ENCODE results near the gene NTNG1. TPM values are rescaled to one million over a fixed set of nuclear protein-coding genes. Genes with fewer than 3 reads are reported as not detected.

Gene NTNG1
- total RNA-seq, 1 donor from 2014 or later = 19.7 TPM

DNA sequence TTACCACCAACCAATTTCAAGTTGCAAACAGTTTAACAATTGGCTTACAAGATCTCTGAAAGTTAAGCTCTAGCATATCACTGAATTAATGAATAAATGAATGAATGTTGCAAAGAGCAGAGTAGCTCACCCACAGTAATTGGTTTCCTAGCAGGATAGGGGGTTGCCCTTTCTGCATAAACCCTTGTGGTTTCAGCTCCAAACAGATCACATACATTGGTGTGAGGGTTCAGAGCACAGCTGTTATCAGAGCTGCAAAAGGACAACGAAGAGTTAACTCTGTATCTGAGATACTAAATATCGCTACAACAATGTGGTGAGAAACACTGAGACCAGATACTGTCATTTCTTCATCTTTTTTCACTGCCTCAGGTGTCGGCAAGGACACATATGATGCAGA lies 46.6 kb downstream of the NTNG1 start:
- Mint-ChIP-seq H3K27ac (no peak overlapping the region), H3K4me3 (no peak overlapping the region), H3K36me3 (no peaks in the 10 kb centered on the region), H3K27me3 (no peaks in the 10 kb centered on the region), H3K4me1 (ENCODE audit: unreplicated experiment) (peaks cover 20% of the 10 kb centered on the region), H3K9me3 (peaks cover 8% of the 10 kb centered on the region)
- DNase-seq (ENCODE audit: extremely low spot score, unreplicated experiment) = no peak
- TF ChIP-seq, protein P1, sequence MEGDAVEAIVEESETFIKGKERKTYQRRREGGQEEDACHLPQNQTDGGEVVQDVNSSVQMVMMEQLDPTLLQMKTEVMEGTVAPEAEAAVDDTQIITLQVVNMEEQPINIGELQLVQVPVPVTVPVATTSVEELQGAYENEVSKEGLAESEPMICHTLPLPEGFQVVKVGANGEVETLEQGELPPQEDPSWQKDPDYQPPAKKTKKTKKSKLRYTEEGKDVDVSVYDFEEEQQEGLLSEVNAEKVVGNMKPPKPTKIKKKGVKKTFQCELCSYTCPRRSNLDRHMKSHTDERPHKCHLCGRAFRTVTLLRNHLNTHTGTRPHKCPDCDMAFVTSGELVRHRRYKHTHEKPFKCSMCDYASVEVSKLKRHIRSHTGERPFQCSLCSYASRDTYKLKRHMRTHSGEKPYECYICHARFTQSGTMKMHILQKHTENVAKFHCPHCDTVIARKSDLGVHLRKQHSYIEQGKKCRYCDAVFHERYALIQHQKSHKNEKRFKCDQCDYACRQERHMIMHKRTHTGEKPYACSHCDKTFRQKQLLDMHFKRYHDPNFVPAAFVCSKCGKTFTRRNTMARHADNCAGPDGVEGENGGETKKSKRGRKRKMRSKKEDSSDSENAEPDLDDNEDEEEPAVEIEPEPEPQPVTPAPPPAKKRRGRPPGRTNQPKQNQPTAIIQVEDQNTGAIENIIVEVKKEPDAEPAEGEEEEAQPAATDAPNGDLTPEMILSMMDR (conservative IDR thresholded peaks at IDR 0.05) = no peak

DNA sequence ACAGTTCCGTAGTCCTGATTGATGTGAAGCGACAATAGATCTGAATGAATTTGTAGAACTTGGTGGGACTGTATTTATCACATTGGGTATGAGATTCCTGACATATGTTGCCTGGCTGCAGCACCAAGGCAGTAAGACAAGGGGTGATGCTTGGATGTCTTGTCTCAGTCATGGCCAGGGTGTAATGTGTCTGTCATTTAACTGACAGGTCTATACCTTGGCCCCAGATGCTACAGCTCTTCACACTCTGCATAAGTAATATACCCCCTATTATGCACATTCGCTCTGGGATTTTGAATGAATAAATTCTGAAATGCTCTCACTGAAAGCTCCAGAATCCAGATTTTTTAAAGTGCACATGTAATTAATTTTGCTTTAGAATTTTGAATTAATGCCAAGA lies 47.3 kb downstream of the NTNG1 start:
- Mint-ChIP-seq H3K27ac (no peak overlapping the region), H3K36me3 (no peaks in the 10 kb centered on the region), H3K27me3 (no peaks in the 10 kb centered on the region), H3K4me3 (no peak overlapping the region), H3K4me1 (ENCODE audit: unreplicated experiment) (peaks cover 12% of the 10 kb centered on the region), H3K9me3 (peaks cover 8% of the 10 kb centered on the region)
- no peak for DNase-seq (ENCODE audit: extremely low spot score, unreplicated experiment)
- TF ChIP-seq, protein P1 (conservative IDR thresholded peaks at IDR 0.05) = no peak

DNA sequence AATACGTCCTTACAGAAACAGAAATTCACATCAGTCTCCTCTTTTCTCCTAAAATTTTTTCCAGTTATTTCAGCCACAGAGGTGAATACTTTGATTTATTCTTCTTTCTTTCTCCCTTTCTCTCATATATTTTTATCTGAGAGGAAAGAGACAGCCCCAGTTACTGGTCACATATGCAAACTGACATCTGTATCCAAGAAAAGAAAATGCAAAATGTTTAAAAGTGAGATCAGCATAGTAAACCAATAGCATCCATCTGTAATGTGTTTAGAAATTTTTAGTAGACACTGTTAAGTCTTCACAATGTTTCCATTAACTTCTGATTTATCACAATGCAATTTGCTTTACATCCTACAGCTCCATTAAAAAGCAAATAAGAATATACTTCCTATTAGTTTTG lies 53.5 kb downstream of the NTNG1 start:
- Mint-ChIP-seq H3K4me3 (no peak overlapping the region), H3K27me3 (no peaks in the 10 kb centered on the region), H3K27ac (no peak overlapping the region), H3K36me3 (no peaks in the 10 kb centered on the region), H3K4me1 (ENCODE audit: unreplicated experiment) (peaks cover 9% of the 10 kb centered on the region), H3K9me3 (no peaks in the 10 kb centered on the region)
- TF ChIP-seq, protein P1 (conservative IDR thresholded peaks at IDR 0.05) = no peak
- no peak for DNase-seq (ENCODE audit: extremely low spot score, unreplicated experiment)

DNA sequence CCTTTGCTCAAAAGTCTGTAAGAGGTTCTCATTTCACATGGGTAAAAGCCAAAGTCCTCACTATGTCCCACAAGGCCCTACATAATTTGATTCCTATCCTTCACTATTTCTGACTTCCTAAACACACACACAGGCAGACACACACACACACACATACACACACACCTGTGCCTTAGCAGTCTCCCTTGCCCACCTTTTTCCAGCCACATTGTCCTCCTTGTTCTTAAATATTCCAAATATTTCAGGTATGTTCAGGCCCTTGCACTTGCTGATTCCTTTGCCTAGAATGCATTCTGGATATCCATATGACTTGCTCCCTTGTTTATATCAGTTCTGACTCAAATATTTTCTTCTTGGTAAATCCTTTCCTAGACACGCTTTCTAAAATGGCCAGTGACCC lies 54.6 kb downstream of the NTNG1 start:
- TF ChIP-seq, protein P1 (conservative IDR thresholded peaks at IDR 0.05) = no peak
- Mint-ChIP-seq H3K4me1 (ENCODE audit: unreplicated experiment) (peaks cover 9% of the 10 kb centered on the region), H3K4me3 (no peak overlapping the region), H3K27me3 (no peaks in the 10 kb centered on the region), H3K27ac (no peak overlapping the region), H3K9me3 (peaks cover 4% of the 10 kb centered on the region), H3K36me3 (peaks cover 3% of the 10 kb centered on the region)
- DNase-seq (ENCODE audit: extremely low spot score, unreplicated experiment) = no peak

DNA sequence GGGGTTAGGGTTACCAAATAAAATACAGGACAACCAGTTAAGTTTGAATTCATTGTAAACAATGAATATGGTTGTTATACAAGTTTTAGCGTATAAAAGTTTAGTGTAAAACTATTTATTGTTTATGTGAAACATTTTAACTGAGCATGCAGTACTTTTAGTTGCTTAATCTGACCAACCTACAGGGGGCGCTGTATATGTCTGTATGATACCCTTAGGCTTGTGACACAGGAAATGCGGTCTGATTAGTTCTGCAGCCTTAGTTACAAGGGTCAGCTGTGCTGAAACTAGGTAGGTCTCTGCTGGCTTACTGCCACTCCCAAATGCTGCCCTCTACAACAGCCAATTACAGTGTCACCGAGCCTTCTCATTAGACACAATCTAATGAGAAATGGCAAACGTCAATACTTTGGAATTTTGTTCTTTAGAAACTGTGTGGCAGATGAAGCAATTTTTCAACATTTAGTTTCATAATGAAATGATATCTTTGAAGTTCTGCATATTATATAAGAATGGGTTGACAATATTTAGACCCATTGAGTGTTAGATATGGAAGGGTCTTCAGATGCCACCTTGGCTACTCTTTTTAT lies 56.2 kb downstream of the NTNG1 start:
- TF ChIP-seq, protein P1 (conservative IDR thresholded peaks at IDR 0.05) = peak; percentile 72
- H3K4me1 Mint-ChIP-seq (ENCODE audit: unreplicated experiment) = peaks cover 9% of the 10 kb centered on the region
- H3K4me3 Mint-ChIP-seq = no peak overlapping the region
- no peak overlapping the region for H3K27ac Mint-ChIP-seq
- no peaks in the 10 kb centered on the region for H3K27me3 Mint-ChIP-seq
- no peak for DNase-seq (ENCODE audit: extremely low spot score, unreplicated experiment)
- H3K9me3 Mint-ChIP-seq = peaks cover 10% of the 10 kb centered on the region
- peaks cover 3% of the 10 kb centered on the region for H3K36me3 Mint-ChIP-seq

DNA sequence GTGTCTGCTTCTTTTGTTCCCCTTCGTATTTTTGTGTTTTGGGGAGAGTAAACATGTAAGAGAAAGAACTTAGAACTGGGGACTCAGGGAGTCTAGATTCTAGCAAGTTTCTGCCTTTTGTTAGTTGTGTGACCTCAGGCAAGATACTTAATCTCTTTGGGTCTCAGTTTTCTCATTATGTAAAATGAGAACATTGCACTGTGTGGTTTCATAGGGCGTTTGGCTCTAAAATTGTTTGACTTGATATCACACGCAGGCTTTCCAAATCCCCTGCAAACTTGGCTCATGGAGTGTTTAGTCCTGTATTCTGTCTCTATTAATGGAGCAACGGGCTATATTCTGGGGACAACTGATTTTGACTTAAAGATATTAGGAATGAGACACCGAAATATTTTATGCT lies 57.7 kb downstream of the NTNG1 start:
- no peak overlapping the region for H3K4me3 Mint-ChIP-seq
- H3K27me3 Mint-ChIP-seq = no peaks in the 10 kb centered on the region
- H3K4me1 Mint-ChIP-seq (ENCODE audit: unreplicated experiment) = peaks cover 9% of the 10 kb centered on the region
- peaks cover 3% of the 10 kb centered on the region for H3K36me3 Mint-ChIP-seq
- H3K27ac Mint-ChIP-seq = no peak overlapping the region
- DNase-seq (ENCODE audit: extremely low spot score, unreplicated experiment) = no peak
- peaks cover 14% of the 10 kb centered on the region for H3K9me3 Mint-ChIP-seq
- TF ChIP-seq, protein P1 (conservative IDR thresholded peaks at IDR 0.05) = no peak
